ENCODE measurements around the gene RNF167.

GRCh38 chr17:4902540-4902939 is 37.5 kb upstream of the RNF167 start:
- TF ChIP-seq CTCF (IDR thresholded peaks at IDR 0.05; ENCODE audit: low read length) (no peak), EZH2phosphoT487 (IDR thresholded peaks at IDR 0.05; ENCODE audit: low read length) (no peak)

Data from MM.1S (cell line).